ENCODE results near the gene ARL4D. TPM values are rescaled to one million over a fixed set of nuclear protein-coding genes. Genes with fewer than 3 reads are reported as not detected.
A peak's percentile ranks its signal among the peaks of the same experiment; 100 is the strongest.
"Not testable (repeated sequence)": the region's sequence is repeated elsewhere in the genome, so short reads cannot be mapped to it uniquely, and the experiment has no call there.

Gene ARL4D
- total RNA-seq, 2 donors from 2014 or later, result 2.1 to 3.6 TPM

GRCh38 chr17:43405861-43406260 is 7.1 kb downstream of the ARL4D start:
- H3K9me3 Mint-ChIP-seq, result no peaks in the 10 kb centered on the region
- no peak for DNase-seq (ENCODE audit: low spot score in 2 of 2)
- no peaks in the 10 kb centered on the region for H3K36me3 Mint-ChIP-seq
- ATAC-seq, result no peak
- no peak overlapping the region for H3K27ac Mint-ChIP-seq

DNA sequence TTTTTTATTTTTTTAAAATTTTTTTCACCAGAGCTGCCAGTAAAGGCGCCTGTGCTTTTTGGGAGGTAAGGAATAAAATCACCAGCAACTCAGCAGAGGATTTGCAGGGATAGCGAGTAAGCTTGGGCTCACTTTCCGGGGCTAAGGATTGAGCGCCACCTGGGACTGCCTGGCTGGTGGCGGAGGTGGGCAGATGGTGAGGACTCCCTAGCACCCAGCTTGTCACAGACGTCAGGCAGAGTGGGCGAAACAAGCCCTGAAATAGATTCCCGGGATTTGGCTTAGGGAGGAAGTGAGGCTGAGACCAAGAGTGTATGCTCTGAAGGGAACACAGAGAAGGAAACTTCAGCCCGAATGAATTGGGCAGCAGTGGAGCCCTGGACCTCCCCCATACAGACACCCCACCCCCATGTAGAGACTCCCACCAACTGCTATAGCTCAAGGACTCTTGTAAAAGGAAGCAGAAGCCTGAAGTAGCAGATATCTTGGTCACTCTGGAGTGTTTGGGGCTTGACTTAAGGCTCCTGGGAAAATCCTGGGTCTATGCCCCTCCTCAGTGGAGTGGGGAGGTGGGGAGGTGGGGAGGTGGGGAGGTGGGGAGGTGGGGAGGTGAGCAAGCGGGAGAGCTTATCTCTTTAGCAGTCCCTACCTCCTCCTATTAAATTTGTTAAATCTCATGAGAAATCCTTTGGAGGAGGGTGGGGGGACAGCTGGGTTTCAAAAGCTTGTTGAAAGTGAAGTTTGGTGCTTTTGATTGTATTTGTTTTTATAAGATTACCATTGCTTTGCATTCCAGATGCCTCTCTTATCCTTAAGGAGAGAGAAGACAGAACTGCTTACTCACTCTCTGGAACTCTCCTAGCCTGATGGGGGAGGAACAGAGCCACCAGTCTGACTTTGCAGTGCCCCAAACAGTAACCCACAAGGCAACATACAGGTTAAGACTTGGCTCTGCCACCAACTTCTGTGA is 8.2 kb downstream of the ARL4D start:
- ATAC-seq (no peak), DNase-seq (ENCODE audit: low spot score in 2 of 2) (no peak)
- no peaks in the 10 kb centered on the region for H3K9me3 Mint-ChIP-seq
- no peaks in the 10 kb centered on the region for H3K36me3 Mint-ChIP-seq
- H3K27ac Mint-ChIP-seq, result no peak overlapping the region

DNA sequence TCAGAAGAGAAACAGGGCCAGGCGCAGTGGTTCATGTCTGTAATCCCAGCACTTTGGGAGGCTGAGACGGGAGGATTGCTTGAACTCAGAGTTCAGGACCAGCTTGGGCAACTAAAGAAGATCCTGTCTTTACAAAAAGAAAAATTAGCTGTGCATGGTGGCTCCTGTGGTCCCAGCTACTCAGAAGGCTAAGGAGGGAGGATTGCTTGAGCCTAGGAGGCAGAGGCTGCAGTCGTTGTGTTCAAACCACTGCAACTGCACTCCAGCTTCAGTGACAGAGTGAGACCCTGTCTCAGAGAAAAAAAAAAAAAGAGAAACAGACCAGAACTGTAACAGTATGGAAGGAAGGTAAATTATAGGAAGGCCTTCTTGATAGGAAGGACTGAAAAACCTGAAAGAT is 10.3 kb downstream of the ARL4D start:
- DNase-seq (ENCODE audit: low spot score in 2 of 2) (no peak), ATAC-seq (no peak)
- Mint-ChIP-seq H3K36me3 (no peaks in the 10 kb centered on the region), H3K27ac (no peak overlapping the region), H3K9me3 (no peaks in the 10 kb centered on the region)

- Mint-ChIP-seq H3K9me3 (no peaks in the 10 kb centered on the region), H3K36me3 (no peaks in the 10 kb centered on the region), H3K27ac (no peak overlapping the region)
- DNase-seq (ENCODE audit: low spot score in 2 of 2) (no peak), ATAC-seq (no peak)
Observed at GRCh38 chr17:43410557-43411368, 12.0 kb downstream of the ARL4D start.

DNA sequence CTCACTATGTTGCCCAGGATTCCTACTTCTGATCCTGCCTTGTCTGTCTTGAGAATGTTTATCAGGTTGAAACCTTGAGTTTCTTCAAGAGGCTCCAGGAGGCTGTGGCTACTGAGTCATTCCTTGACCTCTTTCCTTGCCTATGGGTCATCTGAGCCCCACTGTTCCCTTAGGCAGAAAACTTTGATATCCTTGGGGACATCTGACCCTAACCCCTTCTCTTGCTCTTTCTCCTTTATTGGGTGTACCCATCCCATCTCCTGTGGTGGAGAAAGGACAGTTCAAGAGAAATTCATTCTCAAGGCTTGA is 12.5 kb downstream of the ARL4D start:
- ATAC-seq (no peak), DNase-seq (ENCODE audit: low spot score in 2 of 2) (no peak)
- Mint-ChIP-seq H3K27ac (no peak overlapping the region), H3K36me3 (no peaks in the 10 kb centered on the region), H3K9me3 (no peaks in the 10 kb centered on the region)

- Mint-ChIP-seq H3K36me3 (no peaks in the 10 kb centered on the region), H3K27ac (no peak overlapping the region), H3K9me3 (no peaks in the 10 kb centered on the region)
- DNase-seq (ENCODE audit: low spot score in 2 of 2), result no peak
- ATAC-seq, result no peak
Observed at GRCh38 chr17:43411749-43412148, 13.0 kb downstream of the ARL4D start.

- Mint-ChIP-seq H3K27ac (no peak overlapping the region), H3K36me3 (no peaks in the 10 kb centered on the region), H3K9me3 (no peaks in the 10 kb centered on the region)
- DNase-seq (ENCODE audit: low spot score in 2 of 2) (no peak), ATAC-seq (no peak)
Observed at GRCh38 chr17:43412166-43412565, 13.4 kb downstream of the ARL4D start.

DNA sequence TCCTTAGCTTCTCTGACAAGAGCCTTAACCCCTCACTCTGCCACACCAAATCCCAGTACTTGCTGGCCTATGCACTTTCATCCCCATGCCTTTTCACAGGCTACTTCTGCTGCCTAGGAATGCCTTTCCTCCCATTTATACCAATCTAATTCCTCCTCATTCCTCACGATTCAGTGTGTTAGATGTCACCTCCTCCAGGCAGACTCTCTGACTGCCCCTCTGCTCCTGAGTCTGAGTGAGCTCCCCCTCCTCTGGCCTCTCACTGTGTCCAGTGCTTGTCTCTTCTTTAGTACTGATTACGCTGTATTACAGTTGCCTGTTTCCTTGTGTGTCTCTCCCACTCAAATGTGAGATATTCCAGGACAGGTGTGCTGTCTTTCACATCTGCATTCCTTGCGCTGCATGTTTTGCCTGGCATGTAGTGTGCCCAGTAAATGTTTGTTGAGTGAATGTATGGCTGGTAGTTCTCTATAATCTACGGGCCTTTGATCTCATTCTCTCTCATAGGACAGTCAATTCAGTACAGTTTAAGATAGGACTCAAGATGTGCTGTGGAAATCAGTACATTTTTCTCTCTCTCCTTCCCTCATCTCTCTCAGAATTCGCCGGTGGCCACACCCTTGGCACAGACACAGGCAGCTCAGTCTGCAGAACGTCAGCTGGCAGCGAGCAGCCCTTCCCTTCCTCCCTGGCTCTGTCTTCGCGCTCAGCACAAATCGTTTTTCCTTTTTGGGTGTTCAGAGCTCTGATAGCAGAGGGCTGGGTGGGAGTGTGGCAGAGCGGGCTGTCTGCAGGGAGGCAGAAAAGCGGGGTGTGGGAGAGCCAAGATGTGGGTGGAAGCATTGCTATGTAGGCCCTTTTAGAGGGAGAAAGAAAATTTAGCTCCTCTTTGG is 18.5 kb downstream of the ARL4D start:
- Mint-ChIP-seq H3K9me3 (no peaks in the 10 kb centered on the region), H3K27ac (peak overlapping the region in 1 of 2 donors; percentile 1)
- ATAC-seq, result no peak

GRCh38 chr17:43418441-43419374 is 19.9 kb downstream of the ARL4D start:
- DNase-seq (ENCODE audit: low spot score in 2 of 2) (no peak), ATAC-seq (peak in 1 of 2 donors; percentile 46)
- Mint-ChIP-seq H3K36me3 (no peaks in the 10 kb centered on the region), H3K9me3 (no peaks in the 10 kb centered on the region), H3K27ac (peak overlapping the region in 1 of 2 donors; percentile 69)

More for the DNA sequence above, 18.5 kb downstream of the ARL4D start:
- H3K36me3 Mint-ChIP-seq, result no peaks in the 10 kb centered on the region
- no peak for DNase-seq (ENCODE audit: low spot score in 2 of 2)

DNA sequence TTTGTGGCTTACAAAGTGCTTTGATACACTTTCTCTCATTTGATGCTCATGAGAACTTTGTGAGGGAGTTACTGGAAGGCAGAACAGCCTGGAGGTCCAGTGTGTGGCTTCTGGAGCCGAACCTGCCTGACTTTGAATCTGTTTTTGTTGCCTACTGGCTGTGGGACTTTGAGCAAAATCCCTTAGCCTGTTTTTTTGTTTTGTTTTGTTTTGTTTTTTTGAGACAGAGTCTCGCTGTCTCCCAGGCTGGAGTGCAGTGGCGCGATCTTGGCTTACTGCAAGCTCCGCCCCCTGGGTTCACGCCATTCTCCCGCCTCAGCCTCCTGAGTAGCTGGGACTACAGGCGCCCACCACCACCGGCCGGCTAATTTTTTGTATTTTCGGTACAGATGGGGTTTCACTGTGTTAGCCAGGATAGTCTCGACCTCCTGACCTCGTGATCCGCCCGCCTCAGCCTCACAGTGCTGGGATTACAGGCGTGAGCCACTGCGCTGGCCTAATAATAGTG is 20.6 kb downstream of the ARL4D start:
- H3K9me3 Mint-ChIP-seq; DNase-seq (ENCODE audit: low spot score in 2 of 2); ATAC-seq; H3K27ac Mint-ChIP-seq; H3K36me3 Mint-ChIP-seq: not testable (repeated sequence)

DNA sequence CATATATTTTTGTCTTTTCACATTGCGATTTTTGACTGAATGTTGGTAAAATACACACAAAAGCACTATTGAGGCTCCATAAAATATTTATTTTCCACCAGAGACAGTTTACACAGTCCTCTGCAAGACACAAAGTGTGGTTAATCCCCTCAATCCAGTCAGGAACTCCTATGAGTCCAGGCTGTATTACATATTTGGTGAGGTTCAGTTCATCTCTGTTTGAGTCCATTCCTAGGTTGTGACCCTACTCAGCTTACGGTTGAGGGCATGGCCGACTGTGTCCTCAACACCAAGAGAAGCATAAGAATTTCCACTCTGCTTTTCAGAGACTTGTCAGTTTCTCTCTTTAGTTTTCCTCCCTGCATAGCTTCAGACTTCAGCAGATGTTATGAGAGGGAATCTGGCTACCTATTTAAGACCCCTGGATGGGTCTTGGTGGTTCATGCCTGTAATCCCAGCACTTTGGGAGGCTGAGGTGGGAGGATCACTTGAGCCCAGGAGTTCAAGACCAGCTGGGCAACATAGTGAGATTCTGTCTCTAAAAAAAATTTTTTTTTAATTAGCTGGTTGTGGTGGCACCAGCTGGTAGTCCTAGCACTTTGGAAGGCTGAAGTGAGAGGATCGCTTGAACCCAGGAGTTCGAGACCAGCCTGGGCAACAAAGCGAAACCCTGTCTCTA is 25.1 kb downstream of the ARL4D start:
- H3K9me3 Mint-ChIP-seq, result no peaks in the 10 kb centered on the region

DNA sequence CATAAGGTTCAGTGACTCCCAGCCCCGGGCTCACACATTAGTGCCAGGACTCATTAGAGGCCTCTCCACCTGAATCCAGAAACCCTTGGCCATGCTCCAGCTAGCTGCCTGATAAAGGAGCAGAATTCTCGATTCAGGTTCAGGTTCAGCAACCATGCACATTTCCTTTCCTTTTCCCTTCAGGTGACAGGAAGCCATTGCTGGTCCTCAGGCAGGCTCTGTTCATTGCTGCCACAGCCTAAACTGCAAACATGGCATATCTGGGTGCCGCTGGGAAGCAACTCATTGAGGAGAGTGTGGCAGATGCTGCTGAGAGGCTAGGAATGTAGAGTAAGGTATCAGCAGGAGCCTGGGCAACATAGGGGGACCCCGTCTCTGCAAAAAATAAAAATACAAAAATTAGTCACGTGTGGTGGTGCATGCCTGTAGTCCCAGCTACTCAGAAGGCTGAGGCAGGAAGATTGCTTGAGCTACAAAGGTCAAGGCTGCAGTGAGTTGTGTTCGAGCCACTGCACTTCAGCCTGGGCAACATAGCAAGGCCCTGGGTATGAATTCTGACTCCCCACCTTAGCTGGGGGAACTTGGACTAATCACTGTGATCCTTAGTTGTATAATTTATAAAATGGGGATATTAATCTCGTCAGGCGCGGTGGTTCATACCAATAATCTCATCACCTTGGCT is 28.7 kb downstream of the ARL4D start:
- ATAC-seq (no peak), DNase-seq (ENCODE audit: low spot score in 2 of 2) (no peak)
- no peaks in the 10 kb centered on the region for H3K9me3 Mint-ChIP-seq
- no peaks in the 10 kb centered on the region for H3K36me3 Mint-ChIP-seq
- H3K27ac Mint-ChIP-seq, result no peak overlapping the region

More for the DNA sequence above, 25.1 kb downstream of the ARL4D start:
- Mint-ChIP-seq H3K27ac (no peak overlapping the region), H3K36me3 (no peaks in the 10 kb centered on the region)
- DNase-seq (ENCODE audit: low spot score in 2 of 2) (no peak), ATAC-seq (no peak)

GRCh38 chr17:43428524-43428923 is 29.7 kb downstream of the ARL4D start:
- Mint-ChIP-seq H3K36me3 (no peaks in the 10 kb centered on the region), H3K27ac (no peak overlapping the region), H3K9me3 (no peaks in the 10 kb centered on the region)
- ATAC-seq (no peak), DNase-seq (ENCODE audit: low spot score in 2 of 2) (no peak)

DNA sequence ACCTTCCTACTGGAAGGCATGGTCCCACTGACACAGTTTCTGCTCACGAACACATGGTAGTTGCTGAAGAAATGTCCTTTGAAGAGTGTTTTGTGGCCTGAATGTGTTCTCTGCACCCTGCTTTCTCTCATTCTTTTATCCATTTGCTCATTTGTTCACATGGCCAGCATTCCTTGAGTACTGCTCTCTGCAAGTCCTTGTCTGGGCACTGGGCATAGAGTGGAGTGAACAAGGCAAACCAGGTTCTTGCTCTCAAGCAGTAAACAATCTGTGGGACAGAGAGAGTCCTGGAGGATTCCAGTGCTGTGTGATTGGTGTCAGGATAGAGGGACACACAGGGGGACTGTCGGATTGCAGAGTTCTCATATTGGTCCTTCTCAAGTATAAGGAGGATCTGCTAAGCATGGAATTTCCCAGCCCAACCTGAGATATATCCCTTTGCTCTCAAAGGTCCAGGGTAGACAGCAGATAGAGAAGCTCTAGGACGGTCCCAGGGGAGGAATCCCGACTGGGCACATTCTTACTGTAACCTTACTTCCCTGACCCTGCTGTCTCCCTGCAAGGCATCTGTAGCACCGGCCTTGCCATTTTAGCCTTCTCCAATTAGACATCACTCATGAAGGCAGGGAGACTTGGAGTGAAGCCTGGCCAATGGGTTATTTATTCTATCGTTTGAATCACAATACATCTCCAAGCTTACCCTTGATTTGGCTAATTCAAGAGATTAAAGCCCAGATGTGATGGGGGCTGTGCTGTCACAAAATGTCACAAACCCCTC is 32.3 kb downstream of the ARL4D start:
- ATAC-seq (no peak), DNase-seq (ENCODE audit: low spot score in 2 of 2) (no peak)
- Mint-ChIP-seq H3K27ac (no peak overlapping the region), H3K36me3 (no peaks in the 10 kb centered on the region), H3K9me3 (no peaks in the 10 kb centered on the region)

All from activated naive CD4-positive, alpha-beta T cell treated with anti-CD3 and anti-CD28 coated beads, Interleukin-2, amount 50 U/mL, for 72 hours (primary cell).